AG09309 (cell line): Measurements from ENCODE around the gene PSMD8.
"Not testable (repeated sequence)": the region's sequence is repeated elsewhere in the genome, so short reads cannot be mapped to it uniquely, and the experiment has no call there.

Experiments
- DNase-seq: peaks from one replicate; pipeline ENCODE4 v3.0.0-alpha.2; 2010; ENCODE audit warnings: low read depth
- H3K4me3 ChIP-seq: 2 replicates; pipeline ENCODE4 v1.5.1; 2011; ENCODE audit warnings: mild to moderate bottlenecking, low read depth, low read length, moderate library complexity; ENCODE audit not compliant: control insufficient read depth
- TF ChIP-seq, protein P1 (sequence below): IDR thresholded peaks from 2 replicates; pipeline ENCODE4 v1.5.1; 2011; ENCODE audit warnings: mild to moderate bottlenecking, low read depth, low read length, inconsistent platforms; ENCODE audit not compliant: insufficient read depth, control insufficient read depth; ENCODE audit errors: missing control alignments

The PSMD8 gene

DNA sequence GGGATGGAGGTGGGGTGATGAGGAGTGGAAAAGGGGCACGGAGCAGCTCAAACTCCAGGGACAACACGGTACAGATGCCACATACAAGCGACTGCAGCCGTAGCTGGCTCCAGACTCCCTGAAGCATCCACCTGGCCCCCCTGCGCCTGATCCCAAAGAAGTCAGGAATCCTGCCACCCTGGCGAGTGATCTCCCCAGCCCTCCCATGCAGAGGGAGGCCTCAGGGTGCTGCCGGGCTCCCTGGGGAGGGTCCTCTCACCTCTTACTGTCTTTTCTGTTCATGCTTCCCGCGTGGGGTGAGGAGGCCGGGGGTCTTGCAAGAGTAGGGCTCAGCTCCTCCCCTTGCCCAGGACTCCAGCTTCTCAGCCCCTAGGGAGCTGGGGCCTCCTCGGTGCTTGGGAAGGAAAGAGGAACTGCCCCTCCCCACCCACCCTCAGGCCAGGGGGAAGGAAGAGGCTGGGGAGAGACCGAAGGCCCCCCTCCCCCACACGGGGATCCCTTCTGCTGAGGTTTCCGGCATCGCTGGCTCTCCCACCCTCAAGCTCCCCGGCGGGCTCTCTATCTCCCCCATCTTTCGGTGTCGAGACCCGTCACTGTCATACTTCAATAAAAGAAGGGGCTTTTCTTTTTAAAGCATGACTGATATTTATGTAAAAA is 51.6 kb downstream of the PSMD8 start, which contains the start of gene RASGRP4:
Gene RASGRP4 (minus strand): TSS at position 410 of the 657 bp plus-strand sequence. CDS start 128 bp downstream, at position 282.
- TF ChIP-seq, protein P1, sequence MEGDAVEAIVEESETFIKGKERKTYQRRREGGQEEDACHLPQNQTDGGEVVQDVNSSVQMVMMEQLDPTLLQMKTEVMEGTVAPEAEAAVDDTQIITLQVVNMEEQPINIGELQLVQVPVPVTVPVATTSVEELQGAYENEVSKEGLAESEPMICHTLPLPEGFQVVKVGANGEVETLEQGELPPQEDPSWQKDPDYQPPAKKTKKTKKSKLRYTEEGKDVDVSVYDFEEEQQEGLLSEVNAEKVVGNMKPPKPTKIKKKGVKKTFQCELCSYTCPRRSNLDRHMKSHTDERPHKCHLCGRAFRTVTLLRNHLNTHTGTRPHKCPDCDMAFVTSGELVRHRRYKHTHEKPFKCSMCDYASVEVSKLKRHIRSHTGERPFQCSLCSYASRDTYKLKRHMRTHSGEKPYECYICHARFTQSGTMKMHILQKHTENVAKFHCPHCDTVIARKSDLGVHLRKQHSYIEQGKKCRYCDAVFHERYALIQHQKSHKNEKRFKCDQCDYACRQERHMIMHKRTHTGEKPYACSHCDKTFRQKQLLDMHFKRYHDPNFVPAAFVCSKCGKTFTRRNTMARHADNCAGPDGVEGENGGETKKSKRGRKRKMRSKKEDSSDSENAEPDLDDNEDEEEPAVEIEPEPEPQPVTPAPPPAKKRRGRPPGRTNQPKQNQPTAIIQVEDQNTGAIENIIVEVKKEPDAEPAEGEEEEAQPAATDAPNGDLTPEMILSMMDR: no peak
- no peak for DNase-seq
- no peak within 1 kb of the TSS for H3K4me3 ChIP-seq

DNA sequence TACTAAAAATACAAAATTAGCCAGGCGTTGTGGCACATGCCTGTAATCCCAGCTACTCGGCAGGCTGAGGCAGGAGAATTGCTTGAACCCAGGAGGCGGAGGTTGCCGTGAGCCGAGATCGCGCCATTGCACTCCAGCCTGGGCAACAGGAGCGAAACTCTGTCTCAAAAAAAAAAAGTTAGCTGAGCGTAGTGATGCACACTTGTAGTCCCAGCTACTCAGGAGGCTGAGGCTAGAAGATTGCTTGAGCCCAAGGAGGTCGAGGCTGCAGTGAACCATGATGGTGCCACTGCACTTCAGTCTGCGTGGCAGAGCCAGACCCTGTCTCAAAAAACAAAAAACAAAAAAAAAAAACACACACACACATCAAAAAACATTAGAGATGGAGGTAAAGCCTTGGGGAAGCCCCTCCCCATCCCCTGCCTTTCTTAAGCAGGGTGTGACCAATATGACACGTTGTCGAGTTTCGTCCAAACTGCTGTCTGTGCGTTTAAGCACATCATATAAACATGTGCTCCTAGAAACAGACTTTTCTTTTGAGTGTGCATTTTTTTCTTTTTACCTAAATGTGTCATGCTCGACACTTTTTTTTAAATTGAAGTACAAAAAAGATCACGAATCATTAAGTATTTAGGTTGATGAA is 52.8 kb downstream of the PSMD8 start:
- H3K4me3 ChIP-seq, DNase-seq: not testable (repeated sequence)

DNA sequence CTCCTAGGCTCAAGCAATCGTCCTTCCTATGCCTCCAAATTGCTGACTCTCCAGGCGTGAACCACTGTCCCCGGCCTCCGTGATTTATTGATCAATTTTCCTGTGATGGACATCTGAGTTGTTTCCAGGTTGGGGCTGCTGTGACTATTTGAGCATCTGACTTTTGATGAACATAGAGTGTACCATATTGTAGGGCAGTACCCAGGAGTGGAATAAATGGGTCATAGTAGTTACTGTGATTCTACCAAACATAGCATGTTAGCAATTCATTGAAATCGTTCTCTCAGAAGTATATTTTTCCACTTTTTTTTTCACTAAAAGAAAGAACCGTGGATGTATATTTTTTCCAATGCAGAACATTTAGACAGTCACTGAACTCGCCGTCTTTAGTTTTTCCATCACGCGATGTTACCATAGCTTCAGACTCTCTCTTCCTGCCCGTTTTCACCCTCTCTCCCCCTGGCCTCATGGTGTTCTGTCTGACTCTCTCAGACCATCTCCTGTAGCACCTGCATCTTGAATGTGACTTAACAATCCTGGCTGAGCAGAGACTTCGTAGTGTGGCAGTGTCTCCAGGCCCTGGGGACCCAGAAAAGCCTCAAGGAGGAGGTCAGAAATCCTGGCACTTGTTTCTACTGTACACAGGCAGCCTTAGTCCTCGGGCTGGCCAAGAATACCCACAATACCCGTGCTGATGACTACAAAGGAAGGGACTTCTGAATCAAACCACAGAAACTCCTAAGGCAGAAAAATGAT is 54.9 kb downstream of the PSMD8 start:
- no peak overlapping the region for H3K4me3 ChIP-seq
- DNase-seq: no peak
- TF ChIP-seq, protein P1: no peak

DNA sequence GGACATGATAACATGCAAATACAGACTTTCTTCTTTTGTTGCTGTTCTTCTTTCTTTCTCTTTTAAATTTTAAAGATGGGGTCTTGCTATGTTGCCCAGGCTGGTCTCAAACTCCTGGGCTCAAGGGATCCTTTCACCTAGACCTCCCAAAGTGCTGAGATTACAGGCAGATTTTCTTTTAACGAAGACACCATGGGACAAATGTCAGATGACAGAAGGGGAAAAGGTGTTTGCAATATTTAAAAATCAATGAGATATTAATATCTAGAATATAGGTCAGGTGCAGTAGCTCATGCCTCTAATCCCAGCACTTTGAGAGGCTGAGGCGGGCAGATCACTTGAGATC is 55.4 kb downstream of the PSMD8 start:
- TF ChIP-seq, protein P1: no peak
- H3K4me3 ChIP-seq: no peak overlapping the region
- DNase-seq: no peak

DNA sequence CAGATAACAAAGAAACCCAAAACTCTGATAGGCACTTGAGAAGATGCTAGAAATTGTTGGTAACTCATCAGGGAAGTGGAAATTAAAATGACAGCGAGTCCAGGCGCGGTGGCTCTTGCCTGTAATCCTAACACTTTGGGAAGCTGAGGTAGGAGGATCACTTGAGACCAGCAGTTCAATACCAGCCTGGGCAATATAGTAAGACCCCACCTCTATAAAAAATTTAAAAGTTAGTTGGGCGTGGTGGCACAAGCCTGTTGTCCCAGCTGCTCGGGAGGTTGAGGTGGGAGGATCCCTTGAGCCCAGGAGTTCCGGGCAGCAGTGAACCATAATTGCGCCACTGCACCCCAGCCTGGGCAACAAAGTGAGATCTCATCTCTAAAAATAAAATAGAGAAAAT is 56.6 kb downstream of the PSMD8 start:
- DNase-seq: no peak
- TF ChIP-seq, protein P1: no peak
- H3K4me3 ChIP-seq: no peak overlapping the region

DNA sequence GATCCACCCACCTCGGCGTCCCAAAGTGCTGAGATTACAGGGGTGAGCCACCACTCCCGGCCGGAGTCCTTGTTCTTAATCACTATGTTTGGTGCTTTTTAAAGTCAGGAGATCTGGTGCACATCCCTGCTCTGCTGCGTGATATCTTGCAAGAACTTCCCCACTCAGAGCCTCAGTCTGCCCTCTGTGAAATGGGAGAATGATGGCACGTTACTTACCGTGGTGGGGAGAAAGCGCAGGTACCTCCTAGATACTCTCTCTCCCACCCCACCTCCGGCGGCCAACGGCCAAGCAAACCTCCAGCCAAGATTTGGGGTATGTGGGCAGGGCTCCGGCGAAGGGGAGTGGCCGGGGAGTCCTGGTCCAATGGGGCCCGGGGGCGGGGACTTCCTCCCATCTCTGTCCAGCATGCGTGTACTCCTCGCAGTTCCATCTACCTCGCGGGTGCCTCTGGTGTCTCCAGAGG is 58.9 kb downstream of the PSMD8 start, which contains the start of gene RYR1:
Gene RYR1 (plus strand): TSS at position 424 of the 466 bp plus-strand sequence. CDS start 139 bp downstream, outside the sequence.
- no peak for DNase-seq
- H3K4me3 ChIP-seq: no peak within 1 kb of the TSS
- TF ChIP-seq, protein P1: no peak
